ENCODE data around the gene PDP2. TPM values are rescaled to one million over a fixed set of nuclear protein-coding genes. Genes with fewer than 3 reads are reported as not detected.
"Not testable (repeated sequence)": the region's sequence is repeated elsewhere in the genome, so short reads cannot be mapped to it uniquely, and the experiment has no call there.

PDP2 gene
- total RNA-seq, 2 donors from 2014 or later = 16.7 to 28.6 TPM

DNA sequence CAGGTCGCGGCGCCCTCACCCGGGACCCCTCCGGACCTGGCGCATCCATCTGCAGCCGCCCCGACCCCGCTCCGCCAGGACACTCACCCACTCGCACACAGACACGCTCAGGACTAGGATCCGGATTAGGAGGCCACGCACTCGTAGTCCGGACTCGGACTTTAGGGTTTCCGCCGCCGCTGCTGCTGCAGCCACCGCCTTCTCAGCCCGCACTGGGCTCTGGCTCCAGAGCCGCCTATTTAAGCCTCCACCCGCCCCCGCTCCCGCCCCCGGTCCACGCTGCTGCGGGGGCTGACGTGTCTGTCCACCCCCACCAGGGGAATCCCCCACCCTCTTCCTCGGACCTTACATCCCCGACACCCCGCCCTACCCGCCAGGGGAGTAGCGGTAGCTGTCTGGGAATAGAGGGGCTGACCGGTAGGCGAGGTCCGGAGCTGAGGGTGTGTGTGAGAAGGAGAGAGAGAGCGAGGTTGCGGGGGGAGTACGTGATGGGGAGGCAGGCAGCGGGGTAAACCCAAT lies 45.1 kb downstream of the PDP2 start, which contains the start of gene RRAD:
Gene RRAD (minus strand): TSS at position 214 of the 519 bp plus-strand sequence. CDS start 356 bp downstream, outside the sequence.
- DNase-seq (no peak), ATAC-seq (peak; percentile 15)
- intact Hi-C loops (cut with DNase I, micrococcal nuclease) = no loop called here

DNA sequence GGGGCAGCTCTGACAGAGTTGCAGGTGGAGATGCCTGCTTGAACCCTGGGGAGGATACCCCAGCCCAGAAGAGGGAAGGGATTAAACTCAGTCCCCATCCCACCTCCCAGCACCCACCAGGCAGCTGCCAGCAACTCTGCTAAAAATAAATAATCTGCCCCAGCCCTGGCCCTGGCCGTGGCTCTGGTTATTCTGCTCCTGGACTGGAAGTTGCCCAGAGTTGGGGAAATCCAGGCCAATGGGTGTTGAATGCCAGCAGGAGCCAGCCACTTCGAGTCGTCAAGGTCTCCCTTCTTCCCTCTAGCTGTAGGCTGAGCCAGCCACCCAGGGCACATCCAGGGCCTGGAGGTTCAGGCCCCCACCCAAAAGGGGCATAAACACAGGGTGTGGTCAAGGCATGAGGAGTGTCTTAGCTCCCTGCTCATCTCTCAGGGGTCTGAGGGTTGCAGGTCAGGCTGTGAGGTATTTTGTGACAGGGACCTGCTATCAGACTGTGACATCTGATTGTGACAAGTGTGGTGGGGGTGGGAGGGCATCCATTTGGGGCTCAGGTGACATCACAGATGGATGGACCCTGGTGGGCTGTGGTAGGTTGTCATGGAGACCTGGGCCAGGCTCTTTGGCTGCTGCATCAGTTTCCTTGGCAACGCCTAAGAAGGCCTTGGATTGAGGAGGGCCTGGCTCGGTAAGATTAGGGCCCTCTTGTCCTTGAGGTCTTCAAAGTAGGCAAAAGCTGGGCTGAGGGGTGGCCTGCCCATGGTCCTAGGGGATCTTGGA lies 46.0 kb downstream of the PDP2 start:
- intact Hi-C loops (cut with DNase I, micrococcal nuclease) = no loop called here
- ATAC-seq (no peak), DNase-seq (no peak)

DNA sequence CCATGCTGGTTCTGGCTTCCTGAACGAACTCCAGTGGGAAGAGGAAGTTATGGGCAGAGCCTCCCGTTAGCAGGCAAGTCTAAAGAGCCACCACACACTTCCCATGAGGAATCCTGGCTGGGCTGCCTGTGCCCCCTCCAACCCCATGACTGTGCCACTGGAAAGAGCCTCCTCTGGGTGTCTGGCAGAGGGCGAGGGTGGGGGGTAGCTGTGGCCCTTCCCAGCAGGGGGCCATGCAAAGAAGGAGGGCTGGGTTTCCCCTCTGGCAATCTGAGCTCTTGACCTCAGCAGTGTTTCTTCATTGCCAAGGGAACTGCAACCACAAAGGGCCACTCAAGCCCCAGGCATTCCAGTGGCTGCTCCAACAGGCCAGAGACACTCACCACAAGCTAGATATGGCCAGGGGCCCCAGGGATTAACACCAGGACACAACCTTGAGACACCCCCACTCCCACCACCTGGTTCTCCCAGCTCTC lies 46.7 kb downstream of the PDP2 start:
- intact Hi-C loops (cut with DNase I, micrococcal nuclease) = no loop called here
- ATAC-seq (no peak), DNase-seq (no peak)

DNA sequence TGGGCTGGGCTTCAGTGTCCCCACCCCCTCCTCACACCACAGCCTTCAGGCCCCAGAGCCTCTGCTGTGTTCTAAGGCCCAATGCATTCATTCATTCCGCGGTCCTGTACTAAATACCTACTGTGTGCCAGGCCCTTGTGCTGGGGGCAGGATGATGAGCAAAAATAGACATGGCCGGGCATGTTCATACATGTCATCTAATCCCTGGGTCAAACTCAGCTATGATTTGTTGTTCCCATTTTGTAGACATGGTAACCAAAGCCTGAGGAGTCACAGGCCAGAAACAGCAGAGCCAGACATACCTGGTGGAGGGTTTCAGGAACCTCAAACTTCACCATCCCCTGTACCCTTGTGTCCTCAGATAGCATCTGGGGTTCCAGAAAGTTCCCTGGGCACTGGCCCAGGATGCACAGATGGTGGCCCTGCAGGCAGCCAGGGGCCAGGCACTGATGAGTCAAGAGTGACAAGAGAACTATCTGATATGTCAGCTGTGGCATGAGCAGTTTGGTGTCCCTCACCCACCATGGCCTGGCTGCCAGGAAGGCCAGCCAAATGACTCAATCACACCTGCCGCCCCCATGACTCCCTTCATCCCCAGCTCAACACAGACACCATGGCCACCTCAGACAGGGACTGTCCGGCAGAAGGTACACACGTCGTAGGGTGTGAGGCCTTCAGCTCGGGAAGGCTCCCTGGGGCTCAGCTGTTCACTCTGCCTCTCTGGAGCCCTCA lies 47.8 kb downstream of the PDP2 start:
- no peak for ATAC-seq
- intact Hi-C loops (cut with DNase I, micrococcal nuclease) = no loop called here
- DNase-seq = no peak

DNA sequence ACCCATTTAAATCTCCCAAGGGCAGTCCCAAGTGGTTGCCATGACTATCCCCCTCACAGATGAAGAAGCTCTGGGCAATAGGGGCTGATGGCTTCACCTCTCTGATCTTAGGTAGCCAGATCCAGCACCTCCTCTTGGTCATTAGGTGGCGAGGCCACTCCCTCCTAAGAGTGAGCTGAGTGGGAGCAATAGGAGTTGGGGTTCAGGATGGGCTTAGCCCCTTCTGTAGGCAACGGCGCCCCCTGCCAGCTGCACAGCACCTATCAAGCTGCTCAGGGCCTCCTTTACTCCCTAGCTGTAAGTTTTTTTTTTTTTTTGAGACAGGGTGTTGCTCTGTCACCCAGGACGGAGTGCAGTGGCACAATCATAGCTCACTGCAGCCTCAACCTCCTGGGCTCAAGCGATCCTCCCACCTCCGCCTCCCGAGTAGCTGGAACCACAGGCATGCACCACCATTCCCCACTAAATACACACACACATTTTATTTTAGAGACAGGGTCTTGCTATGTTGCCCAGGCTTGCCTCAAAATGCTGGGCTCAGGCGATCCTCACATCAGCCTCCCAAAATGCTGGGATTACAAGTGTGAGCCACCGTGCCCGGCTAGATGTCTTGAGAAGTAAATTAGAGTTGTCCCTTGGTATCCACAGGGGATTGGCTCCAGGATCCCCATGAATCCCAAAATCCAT lies 48.5 kb downstream of the PDP2 start:
- DNase-seq (peak in 1 of 2 donors; percentile 66), ATAC-seq (no peak)
- intact Hi-C loops (cut with DNase I, micrococcal nuclease) = no loop called here

DNA sequence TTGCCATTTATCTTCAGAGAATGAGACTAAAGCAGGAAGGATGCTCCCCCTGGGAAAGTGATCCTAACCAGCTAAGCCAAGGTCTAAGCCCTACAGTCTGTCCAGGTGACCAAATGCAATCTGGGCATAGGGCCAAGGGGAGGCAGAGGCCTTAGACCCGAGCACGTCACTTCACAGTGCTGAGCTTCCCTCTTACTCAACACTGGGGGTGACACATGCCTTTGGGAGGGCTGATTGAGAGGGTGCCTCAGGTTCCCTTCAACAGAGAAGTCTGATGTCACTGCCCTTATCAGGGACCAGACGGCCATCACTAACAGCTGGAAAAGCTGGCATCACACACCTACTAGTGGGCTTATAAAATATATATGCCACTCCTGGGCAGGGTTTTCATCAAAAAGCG lies 49.9 kb downstream of the PDP2 start:
- intact Hi-C loops (cut with DNase I, micrococcal nuclease) = loop anchor here in 1 of 2 donors (5.0 kb wide), 1 partner anchor 33 kb away; no protein-coding TSS in a partner anchor
- ATAC-seq (peak; percentile 12), DNase-seq (no peak)

DNA sequence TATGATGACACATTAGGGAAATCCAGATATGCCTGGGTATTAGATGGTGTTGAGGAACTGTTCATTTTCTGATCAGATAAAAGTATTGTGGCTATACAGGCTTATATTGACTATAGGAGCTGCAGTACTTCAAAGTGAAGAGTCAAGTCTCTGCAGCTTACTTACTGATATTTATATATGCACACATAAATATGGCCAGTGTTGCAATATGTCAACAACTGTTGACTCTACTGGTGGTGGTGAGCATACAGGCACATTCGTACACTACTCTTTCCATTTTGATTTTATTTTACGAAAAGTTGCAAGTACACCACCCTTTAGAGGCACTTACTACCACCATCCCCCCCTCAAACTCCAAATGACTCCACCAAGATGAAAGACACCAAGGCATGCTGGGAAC lies 51.4 kb downstream of the PDP2 start:
- DNase-seq (no peak), ATAC-seq (no peak)
- intact Hi-C loops (cut with DNase I, micrococcal nuclease) = loop anchor here in 1 of 2 donors (5.0 kb wide), 1 partner anchor 34 kb away; no protein-coding TSS in a partner anchor

DNA sequence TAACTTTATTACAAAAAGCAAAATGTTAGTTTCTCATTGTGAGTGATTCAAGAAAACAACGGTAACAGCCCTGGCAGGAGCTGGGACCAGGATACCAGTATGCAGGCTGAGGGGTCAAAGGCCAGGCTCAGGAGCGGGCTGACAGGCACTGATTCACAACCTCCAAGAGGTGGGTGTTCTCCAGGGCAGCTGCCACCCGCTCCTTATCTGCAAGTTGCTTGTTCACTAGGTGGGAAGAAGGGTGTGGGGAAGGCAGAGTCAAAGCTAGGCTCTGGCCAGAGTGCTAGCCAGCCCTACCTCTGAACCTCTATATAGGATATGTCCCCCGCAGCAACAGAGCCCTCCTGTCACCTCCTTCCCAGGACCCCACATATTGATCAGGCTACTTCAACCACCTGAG lies 51.8 kb downstream of the PDP2 start:
- no peak for DNase-seq
- intact Hi-C loops (cut with DNase I, micrococcal nuclease) = loop anchor here in 1 of 2 donors (5.0 kb wide), 1 partner anchor 35 kb away; no protein-coding TSS in a partner anchor

DNA sequence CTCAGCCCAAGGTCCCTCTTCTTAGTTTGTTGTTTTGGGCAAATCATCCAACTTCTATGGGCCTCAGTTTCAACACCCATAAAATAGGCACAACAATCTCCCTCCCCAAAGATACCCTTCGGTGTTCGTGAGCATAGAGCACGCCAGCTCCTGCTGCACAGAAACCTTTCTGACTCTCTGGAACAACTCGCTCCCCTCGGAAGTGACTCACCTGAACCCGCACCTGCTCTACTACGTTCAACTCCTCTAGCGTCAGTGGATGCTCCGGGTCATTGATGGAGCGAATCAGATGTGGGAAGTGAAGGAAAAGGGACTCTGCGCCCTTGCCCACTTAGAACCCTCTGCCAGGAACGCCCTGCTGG lies 53.4 kb downstream of the PDP2 start:
- ATAC-seq (no peak), DNase-seq (no peak)
- intact Hi-C loops (cut with DNase I, micrococcal nuclease) = loop anchor here in 1 of 2 donors (5.0 kb wide), 1 partner anchor 36 kb away; no protein-coding TSS in a partner anchor

More for the DNA sequence above, 51.8 kb downstream of the PDP2 start:
- no peak for ATAC-seq

DNA sequence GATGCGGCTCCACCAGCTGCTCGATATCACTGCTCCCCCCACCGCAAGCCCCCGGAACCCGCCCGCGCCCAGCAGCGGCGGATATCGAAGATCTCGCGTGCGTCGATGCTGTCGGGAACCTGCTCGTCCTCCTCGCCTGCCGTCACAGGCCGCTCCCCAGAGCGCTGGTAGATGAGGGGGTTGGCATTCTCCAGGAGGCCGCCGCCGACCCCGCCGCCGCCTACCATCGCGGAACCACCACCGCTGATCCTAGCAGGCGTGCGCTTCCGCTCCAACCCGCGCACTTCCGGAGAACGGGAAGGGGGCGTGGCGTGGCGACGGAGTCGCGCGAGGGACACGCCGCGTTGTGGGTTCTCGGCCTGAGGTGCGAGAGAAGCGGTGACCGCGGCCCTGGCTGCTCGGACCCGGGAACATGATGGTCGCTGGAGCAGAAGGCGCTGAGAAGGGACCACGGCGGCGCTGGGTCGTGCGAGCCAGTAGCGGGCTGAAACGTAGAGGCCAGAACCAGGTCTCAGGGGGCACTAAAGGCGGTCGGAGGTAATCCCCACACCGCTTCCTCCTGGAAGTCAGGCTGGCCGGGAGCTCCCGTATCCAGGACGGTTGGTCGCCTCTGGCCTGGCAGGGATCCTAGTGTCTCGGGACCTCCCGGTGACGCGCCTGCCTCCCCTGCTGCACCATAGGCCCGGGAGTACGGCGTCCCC lies 54.0 kb downstream of the PDP2 start, which contains the start of gene CIAO2B:
Gene CIAO2B (minus strand): TSS at position 265 of the 701 bp plus-strand sequence. CDS start 38 bp downstream, at position 227.
- peak; percentile 65 for ATAC-seq
- peak; percentile 86 to 93 for DNase-seq
- intact Hi-C loops (cut with DNase I, micrococcal nuclease) = loop anchor here in 1 of 2 donors (5.0 kb wide), 1 partner anchor 37 kb away; no protein-coding TSS in a partner anchor

DNA sequence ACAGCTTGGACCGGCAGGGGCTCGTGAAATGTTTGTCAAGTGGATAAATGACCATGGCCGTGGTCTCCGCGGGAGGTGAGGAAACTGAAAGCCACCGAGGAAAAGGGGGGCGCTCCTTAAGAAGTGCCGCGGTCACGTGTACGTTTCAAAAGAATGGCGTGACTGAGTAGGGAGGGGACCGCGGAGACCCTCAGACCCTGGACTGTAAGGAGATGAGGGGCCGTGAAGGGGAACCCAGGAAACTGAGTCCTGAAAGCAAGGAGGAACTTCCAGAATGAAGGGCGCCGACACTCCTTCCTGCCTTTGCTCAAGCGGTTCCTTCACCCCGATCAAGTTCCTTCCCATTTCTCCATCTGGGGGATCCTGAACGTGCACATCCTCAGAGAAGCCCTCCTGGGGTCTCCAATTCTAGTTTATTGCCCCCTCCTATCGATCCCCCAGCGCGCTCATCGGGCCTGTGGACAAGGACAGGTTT lies 54.6 kb downstream of the PDP2 start:
- not testable (repeated sequence) for DNase-seq
- peak; percentile 5 for ATAC-seq
- intact Hi-C loops (cut with DNase I, micrococcal nuclease) = loop anchor here in 1 of 2 donors (5.0 kb wide), 1 partner anchor 38 kb away; no protein-coding TSS in a partner anchor

DNA sequence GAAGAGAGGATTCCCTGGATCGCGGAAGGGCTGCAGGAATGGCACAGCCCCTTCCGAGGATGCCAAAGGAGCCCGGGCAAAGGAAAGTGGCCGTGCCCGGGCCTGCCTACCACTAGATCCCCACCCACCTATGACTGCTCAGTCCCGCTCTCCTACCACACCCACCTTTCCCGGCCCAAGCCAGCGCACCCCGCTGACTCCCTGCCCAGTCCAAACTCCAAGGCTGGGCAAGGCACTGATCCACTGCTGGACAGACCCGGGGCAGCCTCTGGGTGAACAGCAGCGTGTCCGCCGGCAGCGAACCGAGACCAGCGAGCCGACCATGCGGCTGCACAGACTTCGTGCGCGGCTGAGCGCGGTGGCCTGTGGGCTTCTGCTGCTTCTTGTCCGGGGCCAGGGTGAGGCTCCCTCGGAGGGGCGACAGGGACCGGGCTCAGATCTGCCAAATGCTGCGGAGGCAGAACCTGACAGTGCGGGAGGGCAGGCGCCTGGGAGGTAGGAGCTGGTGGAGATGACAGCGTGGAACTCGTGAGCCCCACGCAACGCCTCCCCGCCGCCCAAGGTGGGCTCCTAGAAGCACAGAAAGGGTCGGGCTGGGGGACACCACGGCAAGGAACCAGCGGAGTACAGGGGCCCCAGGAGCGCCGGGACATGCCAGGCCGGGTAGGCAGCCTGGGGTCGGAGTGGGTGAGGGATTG lies 55.1 kb downstream of the PDP2 start, which contains the start of gene CES2:
Gene CES2 (plus strand): TSS at position 203 of the 698 bp plus-strand sequence. CDS start 120 bp downstream, at position 323.
- peak; percentile 77 for ATAC-seq
- intact Hi-C loops (cut with DNase I, micrococcal nuclease) = no loop called here
- peak; percentile 90 to 93 for DNase-seq

DNA sequence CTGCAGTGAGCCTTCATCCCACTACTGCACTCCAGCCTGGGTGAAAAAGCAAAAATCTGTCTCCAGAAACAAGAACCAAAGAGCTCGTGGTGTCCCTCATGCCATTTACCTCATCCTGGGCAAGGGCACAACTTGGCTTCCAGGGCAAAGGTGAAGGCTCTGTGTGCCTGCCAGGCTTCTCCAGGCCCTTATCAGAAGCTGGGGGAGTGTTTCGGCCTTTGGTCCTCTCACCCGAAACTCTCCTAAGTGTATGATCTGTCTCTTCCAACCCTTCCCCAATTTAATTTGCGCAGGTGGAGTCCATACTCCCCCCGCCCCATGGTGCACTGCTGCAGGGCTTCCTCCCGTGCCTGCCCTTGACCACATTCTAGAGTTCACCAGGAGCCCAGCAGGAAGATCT lies 56.1 kb downstream of the PDP2 start:
- intact Hi-C loops (cut with DNase I, micrococcal nuclease) = no loop called here
- ATAC-seq (peak; percentile 47), DNase-seq (peak in 1 of 2 donors; percentile 36)

DNA sequence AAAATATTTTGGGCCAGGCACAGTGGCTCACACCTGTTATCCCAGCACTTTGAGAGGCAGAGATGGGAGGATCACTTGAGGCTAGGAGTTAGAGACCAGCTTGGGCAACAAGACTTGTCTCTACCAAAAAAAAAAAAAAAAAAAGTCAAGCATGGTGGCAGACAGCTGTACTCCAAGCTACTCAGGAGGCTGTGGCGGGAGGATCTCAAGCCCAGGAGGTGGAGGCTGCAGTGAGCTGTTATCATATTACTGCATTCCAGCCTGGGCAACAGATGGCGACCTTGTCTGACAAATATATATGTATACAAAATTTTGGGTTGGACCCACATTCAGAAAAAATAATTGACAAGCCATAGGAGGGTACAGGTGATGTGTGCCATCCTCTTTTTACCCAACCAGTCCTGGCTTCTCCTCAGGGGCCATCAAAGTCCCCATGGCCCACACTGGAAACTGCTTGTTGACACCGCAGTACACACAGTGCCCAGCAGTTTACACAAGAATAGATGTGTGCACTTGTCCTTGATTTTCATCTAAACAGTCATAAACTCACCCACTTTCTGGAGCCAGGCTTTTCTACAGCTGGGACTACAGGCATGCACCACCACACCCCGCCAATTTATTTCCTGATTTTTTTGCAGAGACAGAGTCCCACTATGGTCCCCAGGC lies 56.7 kb downstream of the PDP2 start:
- intact Hi-C loops (cut with DNase I, micrococcal nuclease) = no loop called here
- ATAC-seq (no peak), DNase-seq (no peak)

DNA sequence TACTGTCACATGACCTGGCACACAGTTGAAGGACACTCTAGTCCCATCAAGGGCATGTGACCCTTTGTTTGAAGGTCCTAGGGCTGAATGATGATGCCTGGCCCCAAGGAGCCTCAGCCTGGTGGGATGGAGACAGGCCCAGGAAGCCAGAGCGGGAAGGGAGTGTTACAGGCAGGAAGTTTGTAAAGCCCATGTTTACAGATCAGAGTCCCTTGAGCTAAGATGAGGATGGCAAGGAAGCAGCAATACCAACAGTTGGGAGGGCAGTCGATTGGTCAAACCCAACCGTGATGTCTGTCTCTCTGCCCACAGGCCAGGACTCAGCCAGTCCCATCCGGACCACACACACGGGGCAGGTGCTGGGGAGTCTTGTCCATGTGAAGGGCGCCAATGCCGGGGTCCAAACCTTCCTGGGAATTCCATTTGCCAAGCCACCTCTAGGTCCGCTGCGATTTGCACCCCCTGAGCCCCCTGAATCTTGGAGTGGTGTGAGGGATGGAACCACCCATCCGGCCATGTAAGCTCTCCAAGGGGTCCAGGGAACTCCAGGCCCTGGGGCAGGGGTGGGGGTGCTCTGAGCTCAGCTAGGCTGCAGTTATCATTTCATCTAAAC lies 57.5 kb downstream of the PDP2 start:
- no peak for DNase-seq
- intact Hi-C loops (cut with DNase I, micrococcal nuclease) = no loop called here
- ATAC-seq = peak; percentile 25

DNA sequence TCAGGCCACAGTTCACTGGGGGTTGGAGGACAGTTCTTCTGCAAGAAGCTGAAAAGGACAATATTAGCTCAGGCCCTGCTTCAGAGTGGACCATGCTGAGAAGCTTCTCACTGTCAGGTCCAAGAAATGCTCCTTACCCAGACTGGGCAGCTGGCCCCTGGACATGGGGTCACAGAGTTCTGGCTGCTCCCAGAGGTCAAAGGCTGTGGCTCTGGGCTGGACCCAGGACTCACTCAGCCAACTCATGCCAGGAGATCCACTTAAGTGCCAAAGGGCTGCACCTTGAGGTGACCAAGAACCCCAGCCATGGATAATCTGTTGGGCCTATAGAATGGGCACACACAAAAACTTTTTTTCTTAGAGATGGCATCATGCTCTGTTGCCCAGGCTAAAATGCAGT lies 59.1 kb downstream of the PDP2 start:
- DNase-seq = no peak
- intact Hi-C loops (cut with DNase I, micrococcal nuclease) = no loop called here
- ATAC-seq = no peak
